Neural crest cell (in vitro differentiated cells): Measurements from ENCODE around the gene GPSM1. TPM values are rescaled to one million over a fixed set of nuclear protein-coding genes. Genes with fewer than 3 reads are reported as not detected.
A peak's percentile ranks its signal among the peaks of the same experiment; 100 is the strongest.

ENCODE experiments used
- DNase-seq: peaks from one replicate; pipeline ENCODE4 v3.0.0; 2021; ENCODE audit warnings: low read depth, mixed read lengths, low spot score
- H3K27ac Mint-ChIP-seq: one replicate; pipeline ENCODE4 v1.8.0; 2021; ENCODE audit warnings: mild to moderate bottlenecking, mixed read lengths; ENCODE audit not compliant: unreplicated experiment
- H3K27me3 Mint-ChIP-seq: 2 replicates; pipeline ENCODE4 v1.8.0; 2021; ENCODE audit warnings: low read depth, mild to moderate bottlenecking, mixed read lengths
- H3K36me3 Mint-ChIP-seq: 2 replicates; pipeline ENCODE4 v1.8.0; 2021; ENCODE audit warnings: low read depth, mild to moderate bottlenecking, mixed read lengths
- H3K4me1 Mint-ChIP-seq: 2 replicates; pipeline ENCODE4 v1.8.0; 2021; ENCODE audit warnings: mixed read lengths
- H3K4me3 Mint-ChIP-seq: one replicate; pipeline ENCODE4 v1.8.0; 2021; ENCODE audit warnings: mild to moderate bottlenecking, mixed read lengths
- H3K9me3 Mint-ChIP-seq: 2 replicates; pipeline ENCODE4 v1.8.0; 2021; ENCODE audit warnings: mixed read lengths
- total RNA-seq: library from RNA; stranded (reverse); gene quantifications from 2 replicates; pipeline ENCODE4 v1.2.1, GENCODE V29; 2021
- TF ChIP-seq, protein P1 (sequence below): fragments of 200-600 bp; sonication (generic); conservative IDR thresholded peaks from 2 replicates; pipeline ENCODE4 v1.5.0; 2021; ENCODE audit warnings: antibody characterized with exemption, mild to moderate bottlenecking

GPSM1 gene
- total RNA-seq, 1 donor from 2014 or later = 56.7 TPM

DNA sequence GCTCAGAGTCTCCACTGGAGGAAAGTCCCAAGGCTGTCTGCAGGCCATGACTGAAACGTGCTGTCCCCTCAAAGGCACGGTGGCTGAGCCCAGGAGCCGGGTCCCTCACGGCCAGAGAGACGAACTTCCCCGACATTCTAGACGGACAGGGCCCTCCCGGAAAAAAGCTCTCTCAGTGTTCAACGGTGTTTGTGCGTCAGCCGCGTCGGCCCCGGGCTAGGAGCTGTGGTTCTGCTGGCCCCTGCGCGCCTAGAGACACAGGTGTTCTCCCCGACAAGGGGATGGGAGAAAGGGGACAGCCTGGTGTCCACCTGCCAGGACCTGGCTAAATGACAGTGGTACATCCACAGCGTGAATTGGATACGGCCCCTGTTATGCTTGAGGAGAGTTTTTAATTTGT is 5.8 kb upstream of the GPSM1 start:
- Mint-ChIP-seq H3K27ac (no peak overlapping the region), H3K4me3 (no peak overlapping the region), H3K9me3 (no peaks in the 10 kb centered on the region), H3K36me3 (no peaks in the 10 kb centered on the region), H3K4me1 (peaks cover 11% of the 10 kb centered on the region), H3K27me3 (no peaks in the 10 kb centered on the region)
- DNase-seq = no peak
- TF ChIP-seq, protein P1, sequence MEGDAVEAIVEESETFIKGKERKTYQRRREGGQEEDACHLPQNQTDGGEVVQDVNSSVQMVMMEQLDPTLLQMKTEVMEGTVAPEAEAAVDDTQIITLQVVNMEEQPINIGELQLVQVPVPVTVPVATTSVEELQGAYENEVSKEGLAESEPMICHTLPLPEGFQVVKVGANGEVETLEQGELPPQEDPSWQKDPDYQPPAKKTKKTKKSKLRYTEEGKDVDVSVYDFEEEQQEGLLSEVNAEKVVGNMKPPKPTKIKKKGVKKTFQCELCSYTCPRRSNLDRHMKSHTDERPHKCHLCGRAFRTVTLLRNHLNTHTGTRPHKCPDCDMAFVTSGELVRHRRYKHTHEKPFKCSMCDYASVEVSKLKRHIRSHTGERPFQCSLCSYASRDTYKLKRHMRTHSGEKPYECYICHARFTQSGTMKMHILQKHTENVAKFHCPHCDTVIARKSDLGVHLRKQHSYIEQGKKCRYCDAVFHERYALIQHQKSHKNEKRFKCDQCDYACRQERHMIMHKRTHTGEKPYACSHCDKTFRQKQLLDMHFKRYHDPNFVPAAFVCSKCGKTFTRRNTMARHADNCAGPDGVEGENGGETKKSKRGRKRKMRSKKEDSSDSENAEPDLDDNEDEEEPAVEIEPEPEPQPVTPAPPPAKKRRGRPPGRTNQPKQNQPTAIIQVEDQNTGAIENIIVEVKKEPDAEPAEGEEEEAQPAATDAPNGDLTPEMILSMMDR = no peak

DNA sequence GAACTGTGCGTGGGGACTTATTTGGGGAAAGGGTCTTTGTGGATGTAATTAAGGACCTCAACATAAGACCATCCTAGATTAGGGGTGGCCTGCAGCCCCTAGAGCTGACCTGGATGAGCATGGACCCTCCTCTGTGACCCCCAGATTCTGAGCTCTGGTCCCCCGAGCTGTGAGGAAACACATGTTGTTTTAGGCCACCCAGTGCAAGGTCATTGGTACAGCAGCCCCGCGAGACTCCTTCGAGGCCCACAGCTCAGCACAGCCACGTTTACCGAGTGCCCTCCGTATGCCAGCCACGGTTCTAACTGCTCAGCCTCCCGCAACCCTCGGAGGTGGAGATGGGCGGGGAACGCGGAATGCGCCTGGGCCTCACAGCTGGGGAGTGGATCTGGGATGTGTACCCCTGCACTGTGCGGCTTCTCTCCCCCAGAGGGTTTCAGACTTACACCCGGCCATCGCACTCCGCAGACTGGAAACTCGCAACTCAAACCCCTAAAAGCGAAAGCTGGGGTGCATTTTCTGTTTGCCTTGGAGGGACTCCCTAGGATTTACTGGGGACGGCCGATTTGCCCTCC is 4.5 kb upstream of the GPSM1 start:
- no peak for DNase-seq
- Mint-ChIP-seq H3K4me1 (peaks cover 5% of the 10 kb centered on the region), H3K27me3 (no peaks in the 10 kb centered on the region), H3K36me3 (no peaks in the 10 kb centered on the region), H3K9me3 (no peaks in the 10 kb centered on the region), H3K4me3 (no peak overlapping the region), H3K27ac (no peak overlapping the region)
- TF ChIP-seq, protein P1 = no peak

DNA sequence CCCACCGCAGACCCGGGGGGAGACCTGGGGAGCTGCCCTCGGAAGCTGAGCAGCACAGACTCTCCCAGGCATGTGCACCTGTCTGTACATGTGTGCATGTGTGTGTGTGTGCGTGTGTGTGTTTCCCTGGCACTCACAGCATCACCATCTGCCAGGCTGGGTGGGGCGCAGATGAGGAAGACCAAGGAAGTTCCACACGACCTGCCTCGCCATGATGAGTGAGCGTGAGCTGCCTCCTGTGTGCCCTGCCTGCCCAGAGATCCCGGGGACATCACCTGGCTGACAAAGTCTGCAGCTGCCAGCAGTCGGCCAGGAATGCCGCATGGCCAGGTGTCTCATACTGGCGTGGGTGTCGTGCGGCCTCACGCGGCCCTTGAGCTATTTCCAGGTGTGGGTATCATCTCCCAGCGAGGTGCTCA is 4.0 kb upstream of the GPSM1 start:
- Mint-ChIP-seq H3K4me1 (peaks cover 5% of the 10 kb centered on the region), H3K4me3 (peak overlapping the region; percentile 8), H3K27me3 (no peaks in the 10 kb centered on the region), H3K36me3 (no peaks in the 10 kb centered on the region), H3K9me3 (no peaks in the 10 kb centered on the region), H3K27ac (no peak overlapping the region)
- DNase-seq = no peak
- TF ChIP-seq, protein P1 = no peak

DNA sequence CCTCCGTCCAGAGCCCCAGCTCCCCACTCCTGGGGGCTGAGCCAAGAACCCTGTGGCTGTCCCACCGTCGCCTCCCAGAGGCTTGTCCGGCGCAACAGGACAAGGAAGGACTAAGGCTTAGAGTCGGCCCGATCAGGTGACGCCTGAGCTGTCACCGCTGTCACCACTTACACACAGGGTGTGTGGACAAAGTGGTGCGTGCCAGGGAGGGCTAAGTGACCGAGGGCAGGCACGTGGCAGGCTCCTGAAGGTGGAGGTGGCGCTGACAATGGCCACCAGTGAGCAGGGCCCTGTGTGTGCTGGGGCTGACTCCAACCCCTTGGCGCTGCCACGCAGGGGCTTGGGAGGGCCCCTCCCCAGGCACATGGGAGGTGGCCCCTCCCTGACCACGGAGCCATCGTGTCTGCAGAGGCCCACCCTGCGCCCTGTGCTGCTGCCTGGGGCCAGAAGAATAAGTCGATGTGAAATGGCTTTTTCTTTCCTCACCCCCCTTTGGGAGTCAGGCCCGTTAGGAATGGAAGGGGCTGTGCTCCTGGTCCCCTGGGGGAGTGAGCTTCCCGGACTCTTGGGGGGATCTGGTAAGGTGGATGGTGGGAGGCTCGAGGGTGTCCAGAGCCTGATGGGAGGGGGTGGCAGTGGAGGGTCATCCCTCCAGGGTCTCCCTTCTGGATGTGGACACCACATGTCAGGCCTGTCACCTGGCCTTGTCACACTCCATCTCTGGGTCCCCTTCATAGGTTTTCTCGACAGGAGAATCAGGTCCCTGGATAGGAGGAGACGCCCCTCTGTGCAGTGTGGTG is 2.6 kb upstream of the GPSM1 start:
- TF ChIP-seq, protein P1 = peak; percentile 14
- H3K9me3 Mint-ChIP-seq = no peaks in the 10 kb centered on the region

DNA sequence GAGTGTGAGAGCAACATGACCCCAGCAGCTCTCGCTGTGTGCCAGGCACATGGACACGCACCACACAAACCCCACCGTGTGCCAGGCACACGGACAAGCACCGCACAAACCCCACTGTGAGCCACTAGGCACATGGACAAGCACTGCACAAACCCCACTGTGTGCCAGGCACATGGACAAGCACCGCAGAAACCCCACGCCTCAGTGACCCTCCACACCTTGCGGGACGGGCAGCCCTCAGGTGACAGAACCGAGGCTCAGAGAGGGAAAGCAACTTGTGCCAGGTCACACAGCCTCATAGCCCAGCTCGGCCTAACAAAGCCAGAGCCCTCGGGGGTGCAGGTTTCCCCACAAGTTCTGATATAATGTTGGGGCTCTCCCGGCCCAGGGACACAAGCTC is 2.0 kb upstream of the GPSM1 start:
- Mint-ChIP-seq H3K4me1 (peaks cover 15% of the 10 kb centered on the region), H3K9me3 (no peaks in the 10 kb centered on the region), H3K4me3 (peak overlapping the region; percentile 72), H3K36me3 (no peaks in the 10 kb centered on the region), H3K27ac (no peak overlapping the region), H3K27me3 (peaks cover 3% of the 10 kb centered on the region)
- TF ChIP-seq, protein P1 = no peak
- no peak for DNase-seq

More for the DNA sequence above, 2.6 kb upstream of the GPSM1 start:
- Mint-ChIP-seq H3K27me3 (peaks cover 3% of the 10 kb centered on the region), H3K36me3 (no peaks in the 10 kb centered on the region), H3K27ac (no peak overlapping the region), H3K4me1 (peaks cover 15% of the 10 kb centered on the region), H3K4me3 (no peak overlapping the region)
- DNase-seq = no peak
